ENCODE measurements around the gene OR4F15.
"Not testable (repeated sequence)": the region's sequence is repeated elsewhere in the genome, so short reads cannot be mapped to it uniquely, and the experiment has no call there.

The OR4F15 gene, protein sequence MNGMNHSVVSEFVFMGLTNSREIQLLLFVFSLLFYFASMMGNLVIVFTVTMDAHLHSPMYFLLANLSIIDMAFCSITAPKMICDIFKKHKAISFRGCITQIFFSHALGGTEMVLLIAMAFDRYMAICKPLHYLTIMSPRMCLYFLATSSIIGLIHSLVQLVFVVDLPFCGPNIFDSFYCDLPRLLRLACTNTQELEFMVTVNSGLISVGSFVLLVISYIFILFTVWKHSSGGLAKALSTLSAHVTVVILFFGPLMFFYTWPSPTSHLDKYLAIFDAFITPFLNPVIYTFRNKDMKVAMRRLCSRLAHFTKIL

DNA sequence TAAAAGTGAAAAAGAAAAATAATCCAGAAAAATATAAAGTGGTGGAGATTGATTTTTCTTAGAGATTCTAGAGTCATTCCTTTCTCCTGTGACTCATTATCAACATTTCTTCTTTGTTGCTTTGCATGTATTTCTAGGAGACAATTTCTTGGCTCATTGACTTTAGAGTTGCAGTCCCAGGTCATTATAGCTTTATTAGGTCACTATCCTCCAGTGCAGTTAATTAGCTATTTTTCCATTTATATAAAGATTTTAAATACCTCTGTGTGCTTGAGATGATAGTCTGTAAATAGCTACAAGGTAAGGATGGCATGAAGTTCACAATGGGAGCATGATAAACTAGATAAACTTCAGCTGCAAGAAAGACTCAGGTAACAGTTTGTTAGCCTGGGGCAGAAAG lies at the start of gene OR4F15:
OR4F15 (plus strand) TSS at position 301 of the 400 bp plus-strand sequence. CDS start 5,985 bp downstream, outside the sequence.
- DNase-seq (ENCODE audit: low spot score): no peak

DNA sequence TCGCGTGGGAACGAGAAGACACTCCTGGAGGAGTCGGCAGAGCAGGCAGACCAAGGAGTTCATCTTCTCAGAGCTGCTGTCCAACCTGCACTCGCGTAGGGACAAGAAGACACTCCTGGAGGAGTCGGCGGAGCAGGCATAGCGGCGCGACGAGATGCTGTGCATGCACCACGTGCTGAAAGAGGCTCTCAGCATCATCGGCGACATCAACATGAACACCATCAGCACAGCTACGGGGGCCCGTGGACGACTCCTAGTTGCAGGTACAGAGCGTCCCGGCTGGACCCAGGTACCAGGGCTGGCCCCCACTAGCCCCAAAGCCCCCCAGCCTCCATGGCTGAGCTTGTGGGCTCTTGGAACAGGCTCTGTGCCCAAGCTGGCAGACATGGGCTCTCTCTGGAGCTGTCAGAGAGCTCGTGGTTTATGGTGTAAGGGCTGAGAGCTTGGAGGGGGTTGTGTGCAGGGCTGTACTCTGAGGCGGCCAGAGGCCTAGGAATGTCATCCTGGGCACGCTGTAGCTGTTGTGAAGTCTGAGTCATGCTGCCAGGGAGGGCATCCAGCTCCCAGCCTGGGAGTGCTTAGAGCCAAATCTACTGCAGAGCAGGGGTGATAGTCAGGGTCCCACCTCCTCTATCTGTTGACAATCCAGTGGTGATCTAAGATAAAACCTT lies 47.2 kb upstream of the OR4F15 start:
- DNase-seq (ENCODE audit: low spot score): not testable (repeated sequence)

DNA sequence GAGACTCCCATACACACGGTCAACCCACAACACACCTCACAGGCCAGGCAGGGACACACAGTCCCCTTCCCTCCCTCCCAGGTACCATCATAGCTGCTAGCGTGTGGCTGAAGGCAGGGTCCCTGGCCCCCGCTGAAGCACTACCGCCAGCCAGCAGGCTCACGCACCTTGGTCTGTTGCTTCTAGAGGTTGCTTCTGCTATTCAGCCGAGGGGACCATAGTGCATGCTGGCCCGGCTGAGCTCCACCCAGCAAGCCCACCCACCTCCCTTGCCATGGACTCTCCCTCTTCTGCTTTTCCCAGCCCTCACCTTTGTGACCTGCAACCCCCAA lies 46.7 kb upstream of the OR4F15 start:
- DNase-seq (ENCODE audit: low spot score): not testable (repeated sequence)

DNA sequence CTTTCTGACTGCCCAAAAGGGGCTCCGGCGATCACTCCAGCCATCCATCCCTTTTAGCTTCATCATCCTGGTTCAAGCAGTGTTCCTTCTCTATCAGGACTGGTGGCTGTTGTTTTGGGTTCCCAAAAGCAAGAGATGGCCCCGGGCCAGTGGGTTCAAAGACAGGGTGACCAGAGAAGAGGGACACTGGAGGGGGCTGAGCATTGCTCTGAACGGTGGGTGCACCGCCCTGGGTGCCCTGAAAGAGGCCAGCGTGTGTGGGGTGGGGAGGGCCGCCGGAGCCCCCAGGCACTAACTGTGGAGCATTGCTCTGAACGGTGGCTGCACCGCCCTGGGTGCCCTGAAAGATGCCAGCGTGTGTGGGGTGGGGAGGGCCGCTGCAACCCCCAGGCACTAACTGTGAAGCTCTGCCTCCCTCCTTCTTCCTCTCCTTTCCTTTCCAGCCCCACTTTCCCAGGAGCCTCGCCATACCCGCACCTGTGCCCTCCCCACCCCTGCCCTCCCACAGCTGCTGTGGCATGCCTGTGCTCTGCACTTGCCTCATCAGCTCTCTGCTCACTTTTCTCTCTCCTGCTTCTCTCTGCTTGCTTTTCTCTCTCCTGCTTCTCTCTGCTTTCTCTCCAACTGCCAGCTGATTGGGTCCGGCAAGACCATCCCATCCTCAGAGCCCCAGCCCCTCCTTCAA lies 46.1 kb upstream of the OR4F15 start:
- DNase-seq (ENCODE audit: low spot score): no peak

DNA sequence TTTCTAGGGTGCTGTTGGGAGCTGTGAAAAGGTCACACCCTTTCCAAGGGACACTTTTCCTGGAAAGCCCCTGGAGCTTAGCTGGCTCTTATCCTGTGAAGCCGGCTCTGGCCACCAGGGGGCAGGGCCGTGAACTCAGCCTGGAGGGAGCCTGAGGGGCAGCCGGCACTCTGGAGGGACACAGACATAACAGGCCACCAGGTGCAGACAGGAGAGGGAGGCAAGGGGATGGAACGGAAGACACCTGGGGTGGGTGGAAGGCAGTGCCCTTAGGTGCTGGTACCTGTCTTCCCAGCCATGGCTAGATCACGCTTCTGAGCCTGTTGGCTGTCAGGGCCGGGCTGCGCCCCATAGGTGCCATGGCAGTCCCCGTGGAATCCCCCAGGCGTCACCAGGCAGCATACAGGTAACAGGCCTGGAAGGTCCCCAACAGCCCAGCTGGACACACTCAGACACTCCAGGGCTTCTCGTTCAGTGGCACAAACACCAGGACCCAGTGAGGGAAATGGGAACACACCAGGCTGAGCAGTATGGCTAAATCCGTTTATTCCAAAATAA lies 44.8 kb upstream of the OR4F15 start:
- DNase-seq (ENCODE audit: low spot score): not testable (repeated sequence)

DNA sequence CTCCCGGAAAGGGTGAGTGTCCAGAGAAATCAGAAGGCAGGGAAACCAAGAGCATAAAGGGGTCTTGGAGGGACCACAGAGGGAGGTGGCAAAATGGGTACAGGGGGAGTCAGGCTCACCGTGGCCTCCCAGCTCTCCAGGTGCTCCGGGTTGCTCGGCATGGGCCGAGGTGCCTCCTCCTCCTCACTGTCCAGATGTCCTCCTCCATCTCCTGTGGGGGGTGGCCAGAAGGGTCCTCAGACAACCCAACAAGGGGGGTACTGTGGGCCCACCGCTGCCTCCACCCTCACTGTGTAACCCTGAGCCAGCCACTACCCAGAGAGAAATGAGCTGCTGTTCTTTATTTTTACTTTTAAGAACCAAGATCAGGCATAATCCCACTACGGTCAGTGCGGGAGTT lies 39.1 kb upstream of the OR4F15 start:
- no peak for DNase-seq (ENCODE audit: low spot score)

DNA sequence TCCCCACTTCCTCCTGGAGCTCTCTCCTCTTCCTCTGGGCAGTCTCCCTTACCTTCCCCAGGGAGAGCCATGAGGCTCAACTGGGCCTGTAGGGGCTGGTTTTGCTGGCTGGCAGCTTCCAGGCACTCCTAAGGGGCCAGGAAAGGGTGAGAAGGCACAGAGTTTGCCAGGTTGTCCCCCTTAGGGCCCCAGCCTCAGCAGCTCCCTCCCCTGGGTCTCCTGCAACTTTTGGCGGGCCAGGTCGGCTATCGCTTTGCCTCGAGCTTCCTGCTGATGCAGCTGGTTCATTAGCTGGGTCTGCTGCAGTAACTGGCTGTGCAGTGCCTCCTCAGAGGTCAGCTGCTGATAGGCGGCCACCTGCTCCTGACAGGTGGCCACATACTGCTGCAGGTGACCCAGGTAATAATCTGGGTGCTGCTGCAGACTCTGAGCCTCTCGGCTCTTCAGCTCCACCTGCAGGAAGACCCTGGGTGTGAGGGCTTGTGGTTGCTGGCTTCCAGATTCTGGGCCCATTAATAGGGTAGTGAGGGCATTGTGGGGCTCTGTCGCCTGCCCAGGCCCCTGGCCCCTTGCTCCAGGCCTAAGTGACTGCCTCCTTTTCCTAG lies 38.4 kb upstream of the OR4F15 start:
- no peak for DNase-seq (ENCODE audit: low spot score)

DNA sequence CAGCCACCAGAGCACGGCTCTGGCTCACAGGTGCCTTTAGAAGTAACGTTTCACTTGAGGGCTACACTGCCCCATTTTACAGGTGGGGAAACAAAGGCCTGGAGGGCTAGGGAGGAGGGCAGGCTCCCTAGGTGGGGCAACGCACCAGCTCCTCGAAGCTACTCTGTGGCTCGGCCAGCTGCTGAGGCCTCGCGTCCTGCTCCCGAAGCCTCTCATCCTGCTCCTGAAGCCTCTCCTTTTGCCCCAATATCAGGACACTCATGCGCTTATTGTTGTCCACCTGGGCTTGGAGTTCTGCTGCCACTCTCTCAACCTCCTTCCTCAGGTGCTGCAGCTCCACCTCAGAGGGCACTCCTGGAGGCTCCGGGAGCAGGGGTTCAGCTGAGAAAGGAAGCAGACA lies 36.9 kb upstream of the OR4F15 start:
- DNase-seq (ENCODE audit: low spot score): no peak

DNA sequence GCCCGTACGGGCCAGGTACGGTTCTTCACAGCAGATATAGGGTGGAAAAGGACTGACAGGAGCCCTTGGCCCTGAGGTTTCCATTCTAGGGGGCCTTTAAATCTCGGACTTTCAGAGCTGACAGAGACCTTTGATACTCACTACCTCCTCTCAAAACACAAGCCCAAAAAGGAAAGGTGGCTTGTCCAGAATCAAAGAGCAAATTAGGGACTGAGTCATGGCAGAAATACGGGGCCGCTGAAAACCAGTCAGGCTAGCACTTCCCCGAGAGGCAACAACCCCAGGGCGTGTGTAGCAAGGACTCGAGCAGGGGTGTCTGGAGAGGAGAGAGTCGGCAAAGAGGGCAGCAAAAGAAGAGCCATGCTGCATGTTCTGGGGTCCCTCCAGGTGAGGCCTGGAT lies 33.4 kb upstream of the OR4F15 start:
- DNase-seq (ENCODE audit: low spot score): not testable (repeated sequence)

DNA sequence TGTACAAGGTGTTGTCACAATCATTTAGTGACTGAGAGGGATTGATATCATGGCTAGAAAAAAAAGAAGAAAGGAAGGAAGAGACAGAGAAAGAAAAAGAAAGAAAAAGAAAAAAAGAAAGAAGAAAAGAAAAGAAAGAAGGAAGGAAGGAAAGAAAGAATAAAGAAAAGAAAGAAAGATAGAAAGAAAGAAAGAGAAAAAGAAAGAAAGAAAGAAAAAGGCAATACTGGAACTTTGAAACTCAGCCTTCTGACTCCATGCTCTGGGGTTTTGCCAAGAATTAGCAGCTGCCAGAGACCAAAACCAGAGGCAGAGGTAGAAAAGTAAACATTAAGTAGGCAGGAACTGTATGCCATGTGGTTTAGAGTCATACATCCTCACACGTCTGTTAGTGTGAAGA lies 31.8 kb upstream of the OR4F15 start:
- not testable (repeated sequence) for DNase-seq (ENCODE audit: low spot score)

DNA sequence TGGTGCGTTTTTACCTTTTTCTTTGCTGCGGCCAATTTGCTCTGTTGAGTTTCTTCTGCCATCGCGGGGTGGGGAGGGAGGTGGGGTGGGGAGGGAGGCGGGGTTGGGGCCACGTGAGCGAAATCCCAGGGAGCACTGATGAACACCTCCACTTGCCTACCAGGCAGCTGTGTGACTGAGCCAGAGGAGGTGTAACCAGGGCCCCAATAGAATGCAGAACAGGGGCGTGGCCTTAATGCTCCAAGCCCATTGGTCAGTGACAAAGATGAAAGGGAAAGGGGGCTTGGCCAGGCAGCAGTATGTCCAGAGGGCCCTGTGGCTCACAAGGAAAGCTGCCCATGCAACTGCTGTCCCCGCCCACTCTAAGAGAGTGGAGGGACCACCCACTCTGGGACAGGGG lies 30.1 kb upstream of the OR4F15 start:
- DNase-seq (ENCODE audit: low spot score): no peak

DNA sequence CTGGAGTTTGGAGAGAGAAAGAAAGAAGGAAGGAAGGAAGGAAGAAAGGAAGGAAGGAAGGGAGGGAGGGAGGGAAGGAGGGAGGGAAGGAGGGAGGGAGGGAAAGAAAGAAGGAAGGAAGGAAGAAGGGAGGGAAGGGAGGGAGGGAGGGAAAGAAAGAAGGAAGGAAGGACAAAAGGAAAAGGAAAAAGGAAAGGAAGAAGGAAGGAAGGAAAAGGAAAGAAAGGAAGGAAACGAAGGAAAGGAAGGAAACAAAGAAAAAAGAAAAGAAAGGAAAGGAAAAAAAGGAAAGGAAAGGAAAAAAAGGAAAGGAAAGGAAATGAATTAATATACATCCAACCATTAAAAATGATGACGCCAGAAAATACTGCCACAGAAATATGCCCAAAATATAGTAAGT lies 27.4 kb upstream of the OR4F15 start:
- no peak for DNase-seq (ENCODE audit: low spot score)

DNA sequence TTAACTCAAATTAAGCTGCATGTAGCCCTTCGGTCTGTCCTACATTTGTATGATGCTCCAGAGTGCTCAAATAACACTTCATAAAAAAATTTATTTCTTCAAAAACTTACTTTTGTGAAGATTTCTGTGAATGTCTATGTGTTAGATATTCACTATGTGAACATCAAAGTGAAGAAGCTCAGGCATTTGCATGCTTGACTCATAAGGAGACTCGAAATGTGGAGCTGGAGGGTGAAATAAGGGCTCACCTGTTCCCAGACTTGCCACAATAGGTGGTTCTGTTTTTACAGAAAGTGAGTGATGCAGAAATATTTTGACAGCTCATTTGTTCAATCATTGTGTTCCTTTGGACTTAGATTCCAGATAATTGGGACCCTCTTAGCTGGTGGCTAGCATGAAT lies 25.6 kb upstream of the OR4F15 start:
- not testable (repeated sequence) for DNase-seq (ENCODE audit: low spot score)

DNA sequence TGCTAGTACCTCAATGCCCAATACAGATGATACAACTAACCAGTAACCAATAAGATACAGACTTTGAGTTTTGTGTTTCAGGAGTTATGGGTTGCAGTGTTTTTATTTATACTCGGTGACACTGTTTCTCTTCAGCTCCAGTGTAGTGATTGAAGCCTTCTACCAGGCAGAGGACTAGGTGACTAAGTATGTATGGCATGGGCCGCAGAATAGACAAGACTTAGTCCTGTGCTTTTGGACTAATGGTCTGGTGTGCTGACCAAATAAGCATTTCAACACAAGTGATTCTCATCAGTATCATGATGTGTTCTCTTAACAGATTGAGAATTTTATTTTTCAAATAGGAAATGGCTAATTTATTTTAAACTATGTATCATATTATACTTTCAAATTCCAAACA lies 24.0 kb upstream of the OR4F15 start:
- DNase-seq (ENCODE audit: low spot score): not testable (repeated sequence)

DNA sequence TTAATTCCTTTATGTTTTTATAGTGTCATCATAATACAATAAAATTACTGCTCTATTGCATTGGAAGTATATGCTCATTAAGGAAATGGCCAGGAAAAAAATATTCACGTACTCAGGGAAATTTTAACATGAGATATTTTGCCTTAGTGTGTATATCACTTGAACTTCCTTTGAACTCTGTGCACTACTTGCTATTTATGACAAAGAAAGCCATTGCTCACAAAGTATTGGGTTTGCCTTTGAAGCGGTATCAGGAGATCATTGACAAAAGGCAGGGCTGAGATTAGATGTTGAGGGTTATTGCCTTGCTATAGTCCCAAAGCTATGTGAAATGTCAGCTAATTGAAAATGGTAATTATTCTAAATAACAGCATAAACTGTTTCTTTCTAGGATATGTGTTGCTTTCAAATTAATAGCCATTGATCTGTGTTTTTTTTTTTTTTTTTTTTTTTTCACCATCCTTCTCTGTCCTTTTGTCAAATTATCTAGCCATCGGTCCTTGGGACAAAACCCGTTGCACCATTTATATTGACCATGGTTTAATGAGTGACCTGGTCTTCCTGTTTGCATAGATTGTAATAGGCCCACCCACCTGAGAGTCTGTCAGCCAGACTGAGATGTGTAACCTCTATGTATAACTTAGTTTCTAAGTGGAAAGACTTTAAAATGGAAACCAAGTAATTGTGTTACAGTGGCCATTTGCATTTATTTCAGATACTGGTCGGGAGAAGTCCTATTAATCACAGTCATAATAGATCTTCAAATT lies 23.3 kb upstream of the OR4F15 start:
- not testable (repeated sequence) for DNase-seq (ENCODE audit: low spot score)

DNA sequence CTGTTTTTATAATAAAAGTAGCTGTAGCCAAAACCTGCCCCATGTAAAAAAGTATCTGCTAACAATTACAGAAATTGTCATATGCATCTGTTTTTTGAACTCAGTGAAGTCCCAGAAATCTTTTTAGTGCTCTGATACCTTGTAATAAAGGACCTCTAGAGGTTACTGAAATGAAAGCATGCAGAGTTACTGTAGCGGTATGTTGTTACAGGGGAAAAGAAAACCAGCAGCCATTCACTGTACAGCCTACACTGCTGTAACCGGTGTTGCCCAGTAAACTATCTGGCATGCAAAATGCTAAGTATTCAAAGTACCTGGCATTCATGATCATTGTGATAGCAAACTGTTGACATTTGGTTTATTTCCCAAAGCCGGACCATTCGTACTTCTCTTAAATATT lies 21.3 kb upstream of the OR4F15 start:
- not testable (repeated sequence) for DNase-seq (ENCODE audit: low spot score)

DNA sequence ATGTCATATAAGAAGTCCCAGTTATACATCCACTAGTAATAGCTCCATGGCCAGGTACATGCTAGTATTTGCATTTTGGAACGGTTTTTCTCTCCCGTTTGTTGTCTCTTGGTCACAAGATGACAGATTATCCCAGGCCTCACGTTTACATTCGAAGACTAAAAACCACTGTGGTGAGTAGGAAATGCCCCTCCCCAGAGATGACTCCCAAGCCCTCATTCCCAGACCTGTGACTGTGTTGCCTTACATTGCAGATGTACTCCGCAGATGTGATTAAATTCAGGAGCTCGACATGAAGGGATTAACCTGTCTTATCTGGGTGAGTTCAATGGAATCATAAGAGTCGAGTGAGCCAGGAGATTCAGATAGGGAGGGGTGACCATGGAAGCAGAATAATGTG lies 18.0 kb upstream of the OR4F15 start:
- DNase-seq (ENCODE audit: low spot score): not testable (repeated sequence)

DNA sequence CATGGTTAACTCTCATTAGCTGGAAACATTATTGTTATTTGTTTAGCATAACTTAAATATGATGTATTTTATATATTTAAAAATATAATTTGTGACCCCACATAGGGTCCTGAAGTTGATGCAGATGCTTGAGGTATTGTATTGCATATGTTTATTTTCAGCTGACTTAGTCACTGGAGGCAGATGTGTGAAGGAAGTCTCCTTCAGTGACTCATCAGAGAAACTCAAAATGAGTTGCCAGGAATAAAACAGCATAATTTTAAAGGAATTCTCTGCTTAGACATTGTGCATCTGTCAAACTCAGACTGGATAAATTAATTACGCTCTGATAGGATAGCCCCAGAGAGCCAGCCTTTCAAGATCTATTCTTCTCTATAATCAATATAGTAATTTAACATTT lies 16.5 kb upstream of the OR4F15 start:
- DNase-seq (ENCODE audit: low spot score): peak; percentile 72

DNA sequence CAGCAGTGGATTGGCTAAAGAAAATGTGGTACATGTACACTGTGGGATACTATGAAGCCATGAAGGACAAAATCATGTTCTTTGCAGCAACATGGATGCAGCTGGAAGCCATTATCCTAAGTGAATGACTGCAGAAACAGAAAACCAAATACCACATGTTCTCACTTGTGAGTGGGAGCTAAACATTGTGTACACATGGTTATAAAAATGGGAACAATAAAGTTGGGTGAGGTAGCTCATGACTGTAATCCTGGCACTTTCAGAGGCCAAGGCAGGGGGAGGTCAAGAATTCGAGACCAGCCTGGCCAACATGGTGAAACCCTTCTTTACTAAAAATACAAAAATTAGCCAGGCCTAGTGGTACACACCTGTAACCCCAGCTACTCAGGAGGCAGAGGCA lies 12.3 kb upstream of the OR4F15 start:
- DNase-seq (ENCODE audit: low spot score): no peak

DNA sequence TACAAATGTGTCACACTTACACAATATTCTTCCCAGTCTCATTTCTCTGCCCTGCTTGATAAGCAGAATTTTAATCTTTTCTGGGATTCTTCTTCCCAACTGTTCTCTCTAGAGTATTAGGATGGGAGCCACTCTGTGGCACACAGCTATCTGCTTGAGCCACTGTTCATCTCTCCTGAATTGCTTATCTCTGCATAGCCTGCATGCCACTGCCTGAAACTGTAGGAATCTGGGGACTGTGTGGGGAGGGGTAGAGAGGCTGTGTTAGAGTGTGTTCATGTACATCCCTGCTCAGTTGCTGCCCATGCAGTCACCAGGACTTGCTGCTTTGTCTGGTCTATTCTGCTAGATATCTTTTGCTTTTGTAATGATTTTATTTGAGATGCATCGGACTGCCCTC lies 11.0 kb upstream of the OR4F15 start:
- no peak for DNase-seq (ENCODE audit: low spot score)

DNA sequence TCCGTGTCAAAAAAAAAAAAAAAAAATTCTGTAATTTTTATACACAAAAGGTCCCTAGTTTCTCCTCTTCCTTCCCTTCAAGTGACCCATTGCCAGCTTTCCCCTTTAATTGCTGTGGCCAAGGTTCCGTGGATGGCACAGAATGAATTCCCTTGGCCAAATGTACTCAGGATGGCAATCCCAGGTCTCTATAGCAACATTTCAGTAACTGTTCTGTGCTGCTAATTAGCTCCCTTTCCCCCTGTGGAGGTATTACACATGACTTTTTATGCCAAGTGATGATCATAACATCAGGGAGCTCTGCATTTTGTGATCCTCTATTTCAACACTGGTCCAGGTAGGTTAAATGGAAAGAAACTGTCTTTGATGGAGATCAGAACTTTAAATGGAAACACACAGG lies 8.8 kb upstream of the OR4F15 start, which contains the start of gene OR4F6:
OR4F6 (plus strand) TSS at position 301 of the 400 bp plus-strand sequence. CDS start 2,211 bp downstream, outside the sequence.
- DNase-seq (ENCODE audit: low spot score): no peak

DNA sequence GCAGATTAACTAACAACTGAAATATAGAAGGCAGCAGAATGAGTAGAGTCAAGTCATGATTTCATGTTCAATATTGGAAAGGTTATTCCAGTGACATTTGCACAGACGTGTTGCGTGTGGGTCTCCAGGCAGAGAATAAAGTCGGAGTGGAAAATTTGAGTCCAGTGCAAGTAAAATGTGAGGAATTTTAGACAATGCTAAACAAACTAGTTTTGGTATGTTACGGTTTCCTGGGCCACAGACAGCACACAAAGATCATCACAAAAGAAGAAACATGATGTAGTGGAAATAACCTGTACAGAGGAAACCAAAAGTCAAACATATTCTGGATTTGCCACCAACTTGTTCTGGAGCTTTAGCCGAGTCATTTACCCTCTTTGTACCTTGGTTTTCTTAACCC lies 8.3 kb upstream of the OR4F15 start:
- DNase-seq (ENCODE audit: low spot score): no peak
